B cell (primary cell): ENCODE results near the gene OSR1. TPM values are rescaled to one million over a fixed set of nuclear protein-coding genes. Genes with fewer than 3 reads are reported as not detected.
A peak's percentile ranks its signal among the peaks of the same experiment; 100 is the strongest.
"Not testable (repeated sequence)": the region's sequence is repeated elsewhere in the genome, so short reads cannot be mapped to it uniquely, and the experiment has no call there.

ENCODE experiments used
- ATAC-seq: fragments of 200-7000 bp; cut with Tn5 transposase; one replicate; pipeline ENCODE4 v1.10.0; 2021; ENCODE audit warnings: low read depth, mild to moderate bottlenecking, moderate number of reproducible peaks, moderate library complexity
- CTCF ChIA-PET: fragments of 350-600 bp; sonication (Branson Sonifier 250); formaldehyde crosslinking; loops from one replicate; lab custom pipeline; 2021; ENCODE audit warnings: antibody characterized with exemption, inconsistent platforms; lab: Charles Lee
- POLR2A ChIA-PET: fragments of 350-600 bp; sonication (Branson Sonifier 250); formaldehyde crosslinking; loops from one replicate; lab custom pipeline; 2021; ENCODE audit warnings: antibody characterized with exemption; lab: Charles Lee
- DNase-seq: peaks from one replicate; pipeline ENCODE4 v3.0.0; 2013
- H2AFZ ChIP-seq: 2 replicates; pipeline ENCODE4 v1.6.1; 2012; ENCODE audit warnings: mild to moderate bottlenecking, low read depth, low read length; ENCODE audit not compliant: insufficient read depth, poor library complexity, severe bottlenecking
- H3K27ac ChIP-seq, 2 donors: 1 replicate in 1 of 2; 2 replicates in 1 of 2; pipeline ENCODE4 v1.5.1; 2012 to 2013; ENCODE audit warnings: low read length in 2 of 2, mild to moderate bottlenecking in 2 of 2, moderate library complexity in 1 of 2
- H3K27me3 ChIP-seq, 4 experiments: fragments of 200-600 bp in 1 of 4; sonication (generic) in 1 of 4; replicated peaks in 1 of 4; 1 replicate in 2 of 4; 2 replicates in 2 of 4; pipeline versions ENCODE4 v1.6.1 to v1.7.0; 2013 to 2016; ENCODE audit warnings: low read length in 3 of 4, mild to moderate bottlenecking in 2 of 4, mixed read lengths in 1 of 4, moderate library complexity in 1 of 4; ENCODE audit not compliant: insufficient read depth in 4 of 4, control insufficient read depth in 3 of 4; ENCODE audit errors: control extremely low read depth in 1 of 4
- H3K36me3 ChIP-seq, 2 experiments: replicated peaks in 1 of 2; 1 replicate in 1 of 2; 2 replicates in 1 of 2; pipeline versions ENCODE4 v1.6.1 to v1.7.1; 2013; ENCODE audit warnings: low read length in 1 of 2; ENCODE audit not compliant: insufficient read depth in 2 of 2, control insufficient read depth in 1 of 2; ENCODE audit errors: control extremely low read depth in 1 of 2, extremely low read depth in 1 of 2
- H3K4me1 ChIP-seq, 2 donors: fragments of 200-600 bp in 1 of 2; sonication (generic) in 1 of 2; 1 replicate in 1 of 2; 2 replicates in 1 of 2; pipeline versions ENCODE4 v1.5.1 to v1.6.1; 2013 to 2017; ENCODE audit warnings: low read length in 2 of 2; ENCODE audit not compliant: control insufficient read depth in 2 of 2, insufficient read depth in 2 of 2
- H3K4me2 ChIP-seq: replicated peaks from 2 replicates; pipeline ENCODE3; 2012; ENCODE audit warnings: mild to moderate bottlenecking, low read depth, low read length; ENCODE audit not compliant: poor library complexity, severe bottlenecking
- H3K4me3 ChIP-seq, 5 experiments: fragments of 200-600 bp in 1 of 5; sonication (generic) in 1 of 5; 1 replicate in 3 of 5; 2 replicates in 2 of 5; pipeline versions ENCODE4 v1.5.1 to v1.7.0; 2011 to 2016; ENCODE audit warnings: low read length in 4 of 5, mild to moderate bottlenecking in 4 of 5, low read depth in 2 of 5, control low read depth in 1 of 5, moderate library complexity in 1 of 5; ENCODE audit not compliant: insufficient read depth in 1 of 5; ENCODE audit errors: control extremely low read depth in 1 of 5, extremely low read depth in 1 of 5
- H3K79me2 ChIP-seq: fragments of 200-600 bp; sonication (generic); one replicate; pipeline ENCODE4 v1.6.0; 2016; ENCODE audit warnings: low read length; ENCODE audit not compliant: control insufficient read depth, insufficient read depth
- H3K9ac ChIP-seq: fragments of 200-600 bp; sonication (generic); 2 replicates; pipeline ENCODE4 v1.6.1; 2017; ENCODE audit warnings: mild to moderate bottlenecking, low read length, moderate library complexity
- H3K9me3 ChIP-seq, 3 donors: one replicate each; pipeline versions ENCODE4 v1.6.1 to v1.7.1; 2013; ENCODE audit warnings: low read length in 2 of 3; ENCODE audit not compliant: control insufficient read depth in 2 of 3, insufficient read depth in 1 of 3; ENCODE audit errors: control extremely low read depth in 1 of 3
- H4K20me1 ChIP-seq: 2 replicates; pipeline ENCODE4 v1.6.0; 2012; ENCODE audit warnings: mild to moderate bottlenecking, low read length; ENCODE audit not compliant: insufficient read depth, control insufficient read depth, poor library complexity, severe bottlenecking
- H3K27ac Mint-ChIP-seq: one replicate; pipeline ENCODE4 v1.8.0; 2021; ENCODE audit warnings: mixed read lengths
- H3K27me3 Mint-ChIP-seq: one replicate; pipeline ENCODE4 v1.8.0; 2021; ENCODE audit warnings: mixed read lengths
- H3K4me1 Mint-ChIP-seq: one replicate; pipeline ENCODE4 v1.8.0; 2021; ENCODE audit warnings: mixed read lengths
- H3K4me3 Mint-ChIP-seq: one replicate; pipeline ENCODE4 v1.8.0; 2021; ENCODE audit warnings: mixed read lengths
- H3K9me3 Mint-ChIP-seq: one replicate; pipeline ENCODE4 v1.8.0; 2022; ENCODE audit warnings: mixed read lengths; ENCODE audit not compliant: insufficient read depth
- EZH2 ChIP-seq: IDR thresholded peaks from 2 replicates; pipeline ENCODE4 v1.6.1; 2012; ENCODE audit warnings: borderline replicate concordance, low read depth, mild to moderate bottlenecking, moderate library complexity, low read length; ENCODE audit not compliant: insufficient read depth, poor library complexity, severe bottlenecking
- WGBS: methylation state at CpG from one replicate; pipeline ENCODE4 v1.1.5; 2013; ENCODE audit warnings: missing lambda C conversion rate; ENCODE audit not compliant: insufficient coverage; 5-methylcytosine and 5-hydroxymethylcytosine counted together
- intact Hi-C: fragments of 100-400 bp; cut with micrococcal nuclease; formaldehyde crosslinking; loops from one replicate; pipeline ENCODE4 v1.10.0; 2022
- polyA plus RNA-seq: library from polyadenylated mRNA; depleted of rRNA; stranded (reverse); fragments of >200 nt; gene quantifications from 2 replicates; pipeline ENCODE4 v1.2.3, GENCODE V29; 2012
- total RNA-seq, 2 donors: library from RNA; stranded (reverse); fragments of 120-200 nt in 1 of 2; gene quantifications; 1 replicate in 1 of 2; 2 replicates in 1 of 2; pipeline versions ENCODE4 v1.2.3 to v1.2.4, GENCODE V29; 2013 to 2022
- TF ChIP-seq, protein P1 (sequence below): fragments of 200-600 bp; IDR thresholded peaks from one replicate; pipeline ENCODE4 v1.8.0; 2022; ENCODE audit warnings: antibody characterized with exemption, mild to moderate bottlenecking

The OSR1 gene
- total and polyA plus RNA-seq, 2 donors (not counting 1 experiment from before 2014, with no cell fraction given) = not detected

DNA sequence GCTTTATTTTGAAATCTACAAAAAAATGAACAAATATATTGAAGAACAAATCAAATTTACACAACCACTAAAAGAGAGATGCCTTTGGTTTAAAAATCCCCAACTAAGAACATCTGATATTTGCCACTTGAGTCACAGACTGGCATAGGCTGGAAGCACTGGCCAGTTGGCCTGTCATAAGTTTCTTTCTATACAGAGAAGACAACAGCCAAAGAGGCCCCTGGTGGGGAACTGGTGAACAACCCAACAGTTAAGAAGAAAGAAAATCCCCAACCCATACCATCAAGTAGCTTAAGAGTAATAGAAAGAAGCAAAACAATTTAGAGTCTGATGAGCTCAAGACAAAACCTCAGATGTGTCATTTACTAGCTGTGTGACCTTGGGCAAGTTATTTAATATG, 45.5 kb downstream of the OSR1 start:
- ChIA-PET CTCF (no interaction called here), POLR2A (no interaction called here)
- Histone ChIP-seq H3K4me3 (no peak overlapping the region), H3K4me1 (no peaks in the 10 kb centered on the region), H3K79me2 (no peaks in the 10 kb centered on the region), H4K20me1 (no peaks in the 10 kb centered on the region), H3K9me3 (peaks cover 0 to 1% (median 0%) of the 10 kb centered on the region in 3 donors), H3K27ac (no peak overlapping the region), H3K27me3 (no peaks in the 10 kb centered on the region), H3K9ac (no peak overlapping the region), H2AFZ (no peak overlapping the region), H3K36me3 (no peaks in the 10 kb centered on the region), H3K4me2 (no peak overlapping the region)
- no peak overlapping the region for H3K27ac Mint-ChIP-seq
- H3K4me1 Mint-ChIP-seq = no peaks in the 10 kb centered on the region
- intact Hi-C loops = no loop called here
- no peak overlapping the region for H3K4me3 Mint-ChIP-seq
- ATAC-seq (no peak), DNase-seq (no peak)
- TF ChIP-seq EZH2 = no peak
- TF ChIP-seq, protein P1, sequence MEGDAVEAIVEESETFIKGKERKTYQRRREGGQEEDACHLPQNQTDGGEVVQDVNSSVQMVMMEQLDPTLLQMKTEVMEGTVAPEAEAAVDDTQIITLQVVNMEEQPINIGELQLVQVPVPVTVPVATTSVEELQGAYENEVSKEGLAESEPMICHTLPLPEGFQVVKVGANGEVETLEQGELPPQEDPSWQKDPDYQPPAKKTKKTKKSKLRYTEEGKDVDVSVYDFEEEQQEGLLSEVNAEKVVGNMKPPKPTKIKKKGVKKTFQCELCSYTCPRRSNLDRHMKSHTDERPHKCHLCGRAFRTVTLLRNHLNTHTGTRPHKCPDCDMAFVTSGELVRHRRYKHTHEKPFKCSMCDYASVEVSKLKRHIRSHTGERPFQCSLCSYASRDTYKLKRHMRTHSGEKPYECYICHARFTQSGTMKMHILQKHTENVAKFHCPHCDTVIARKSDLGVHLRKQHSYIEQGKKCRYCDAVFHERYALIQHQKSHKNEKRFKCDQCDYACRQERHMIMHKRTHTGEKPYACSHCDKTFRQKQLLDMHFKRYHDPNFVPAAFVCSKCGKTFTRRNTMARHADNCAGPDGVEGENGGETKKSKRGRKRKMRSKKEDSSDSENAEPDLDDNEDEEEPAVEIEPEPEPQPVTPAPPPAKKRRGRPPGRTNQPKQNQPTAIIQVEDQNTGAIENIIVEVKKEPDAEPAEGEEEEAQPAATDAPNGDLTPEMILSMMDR = peak; percentile 25
- H3K27me3 Mint-ChIP-seq = no peaks in the 10 kb centered on the region
- H3K9me3 Mint-ChIP-seq = no peaks in the 10 kb centered on the region

DNA sequence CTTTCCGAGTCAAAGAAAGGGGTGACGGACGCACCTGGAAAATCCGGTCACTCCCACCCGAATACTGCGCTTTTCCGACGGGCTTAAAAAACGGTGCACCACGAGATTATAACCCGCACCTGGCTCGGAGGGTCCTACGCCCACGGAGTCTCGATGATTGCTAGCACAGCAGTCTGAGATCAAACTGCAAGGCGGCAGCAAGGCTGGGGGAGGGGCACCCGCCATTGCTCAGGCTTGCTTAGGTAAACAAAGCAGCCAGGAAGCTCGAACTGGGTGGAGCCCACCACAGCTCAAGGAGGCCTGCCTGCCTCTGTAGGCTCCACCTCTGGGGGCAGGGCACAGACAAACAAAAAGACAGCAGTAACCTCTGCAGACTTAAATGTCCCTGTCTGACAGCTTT, 52.4 kb downstream of the OSR1 start:
- H3K4me2 ChIP-seq, POLR2A ChIA-PET, CTCF ChIA-PET, H3K4me1 ChIP-seq, H3K27ac ChIP-seq, H3K27me3 ChIP-seq, intact Hi-C loops, H3K4me3 ChIP-seq, H3K4me1 Mint-ChIP-seq, H3K27me3 Mint-ChIP-seq, H3K9ac ChIP-seq, H3K4me3 Mint-ChIP-seq, H4K20me1 ChIP-seq, H3K79me2 ChIP-seq, H3K9me3 ChIP-seq, ATAC-seq, H3K9me3 Mint-ChIP-seq, H3K27ac Mint-ChIP-seq, DNase-seq, H3K36me3 ChIP-seq, H2AFZ ChIP-seq: not testable (repeated sequence)
- WGBS = no CpG with 5 or more reads among the region's 18 CpGs

DNA sequence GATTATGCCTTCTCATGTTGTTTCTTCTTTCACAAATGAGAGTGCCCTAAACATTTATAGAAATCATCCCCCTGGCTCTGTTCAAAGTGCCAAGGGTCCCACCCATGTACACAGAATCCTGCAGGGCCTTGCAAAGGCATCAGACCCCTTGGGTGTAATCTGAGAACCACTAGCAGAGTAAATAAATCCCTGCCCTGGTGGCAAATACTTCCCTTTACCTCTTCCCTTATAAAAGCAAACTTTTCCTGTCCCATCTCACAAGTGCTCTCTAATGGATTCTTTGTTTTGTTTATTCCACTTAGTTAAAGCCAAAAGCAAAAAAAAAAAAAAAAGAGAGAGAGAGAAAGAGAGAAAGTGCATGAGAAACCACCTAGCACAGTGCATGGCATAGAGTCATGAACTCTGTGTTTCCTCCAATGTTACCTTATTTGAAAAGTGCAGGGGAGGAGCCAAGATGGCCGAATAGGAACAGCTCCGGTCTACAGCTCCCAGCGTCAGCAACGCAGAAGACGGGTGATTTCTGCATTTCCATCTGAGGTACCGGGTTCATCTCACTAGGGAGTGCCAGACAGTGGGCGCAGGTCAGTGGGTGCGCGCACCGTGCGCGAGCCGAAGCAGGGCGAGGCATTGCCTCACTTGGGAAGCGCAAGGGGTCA, 52.9 kb downstream of the OSR1 start:
- intact Hi-C loops, H3K36me3 ChIP-seq, H2AFZ ChIP-seq, CTCF ChIA-PET, H3K9me3 Mint-ChIP-seq, H3K4me1 Mint-ChIP-seq, H3K9ac ChIP-seq, H3K4me1 ChIP-seq, H3K4me2 ChIP-seq, DNase-seq, H3K9me3 ChIP-seq, H3K27ac ChIP-seq, H3K27ac Mint-ChIP-seq, H3K4me3 Mint-ChIP-seq, H4K20me1 ChIP-seq, H3K27me3 ChIP-seq, ATAC-seq, H3K4me3 ChIP-seq, H3K27me3 Mint-ChIP-seq, POLR2A ChIA-PET, H3K79me2 ChIP-seq: not testable (repeated sequence)
- no CpG with 5 or more reads among the region's 15 CpGs for WGBS
